ENCODE results near the gene RAD54L2. TPM values are rescaled to one million over a fixed set of nuclear protein-coding genes. Genes with fewer than 3 reads are reported as not detected.

The RAD54L2 gene
- total RNA-seq, 1 experiment from 2014 or later, result 18.9 TPM

DNA sequence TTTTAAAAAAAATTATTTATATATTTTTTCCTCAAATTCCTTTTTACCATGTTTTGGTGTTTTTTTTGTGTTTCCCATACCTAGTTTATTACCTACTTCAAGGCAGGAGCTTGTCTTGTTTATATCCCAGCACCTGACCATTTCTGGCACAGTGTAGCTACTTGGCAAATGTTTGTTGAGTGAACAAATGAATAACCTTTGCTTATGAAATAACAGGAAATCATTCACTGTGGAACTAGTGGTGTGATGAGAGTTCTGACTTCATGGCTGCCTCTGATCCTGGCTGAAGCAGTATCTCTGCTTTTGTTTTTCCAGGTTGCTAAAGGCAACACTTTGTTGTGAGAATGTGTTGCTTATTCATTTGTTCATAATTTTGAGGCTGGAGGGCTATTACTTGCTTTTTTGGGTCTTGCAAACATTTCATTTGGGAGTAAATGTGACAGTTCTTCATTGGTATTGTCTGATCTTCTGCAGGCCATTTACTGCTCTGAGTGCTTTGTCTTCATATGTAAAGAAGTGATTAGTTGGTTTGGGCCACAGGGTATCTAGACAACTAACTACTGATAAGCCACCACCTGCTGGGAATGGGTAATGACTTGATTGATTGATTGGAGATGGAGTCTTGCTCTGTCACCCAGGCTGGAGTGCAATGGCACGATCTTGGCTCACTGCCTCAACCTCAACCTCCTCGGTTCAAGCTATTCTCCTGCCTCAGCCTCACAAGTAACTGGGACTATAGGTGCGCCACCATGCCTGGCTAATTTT, 5.7 kb downstream of the RAD54L2 start:
- ATAC-seq (no peak), DNase-seq (ENCODE audit: low read depth, low spot score) (no peak)
- no peak for TF ChIP-seq REST (IDR thresholded peaks at IDR 0.05; ENCODE audit: insufficient read depth in 1 of 2, low read depth in 2 of 2, low read length in 1 of 2)
- TF ChIP-seq SIN3A (IDR thresholded peaks at IDR 0.05; ENCODE audit: borderline replicate concordance, insufficient read depth, low read depth, low read length), result no peak
- no peak for TF ChIP-seq POLR2AphosphoS5 (IDR thresholded peaks at IDR 0.05; ENCODE audit: low read depth, low read length)
- no peak for TF ChIP-seq CTCF (IDR thresholded peaks at IDR 0.05)
- no peak for TF ChIP-seq TCF7L2 (IDR thresholded peaks at IDR 0.05; ENCODE audit: low read depth, low read length)
- ChIA-PET CTCF (no interaction called here), POLR2A (no interaction called here)
- no peak overlapping the region for H3K27ac ChIP-seq (ENCODE audit: low read length)
- H3K9me3 ChIP-seq (ENCODE audit: control insufficient read depth, insufficient read depth, low read depth, low read length), result no peaks in the 10 kb centered on the region
- BruUV-seq (replicated peaks), result no TSS peak
- H3K36me3 ChIP-seq (ENCODE audit: control insufficient read depth, insufficient read depth, low read length), result 0 out of 2 replicates have a peak, but pooled peaks cover 3% of the 10 kb centered on the region
- H3K27me3 ChIP-seq (ENCODE audit: control insufficient read depth, insufficient read depth, low read length), result no peaks in the 10 kb centered on the region
- in situ Hi-C loops (cut with HindIII; ENCODE audit: low pct_unique_long_range_greater_than_20kb, low sequenced_read_pairs), result no loop called here
- H3K4me3 ChIP-seq (ENCODE audit: low read depth in 2 of 2, low read length in 2 of 2), result no peak overlapping the region
- intact Hi-C loops (cut with micrococcal nuclease; ENCODE audit: unreplicated experiment), result no loop called here
- H3K4me1 ChIP-seq (ENCODE audit: control insufficient read depth, insufficient read depth, low read length), result no peaks in the 10 kb centered on the region

- ChIA-PET CTCF (no interaction called here), POLR2A (no interaction called here)
- no peaks in the 10 kb centered on the region for H3K36me3 ChIP-seq (ENCODE audit: control insufficient read depth, insufficient read depth, low read length)
- in situ Hi-C loops (cut with HindIII; ENCODE audit: low pct_unique_long_range_greater_than_20kb, low sequenced_read_pairs), result no loop called here
- no peak overlapping the region for H3K27ac ChIP-seq (ENCODE audit: low read length)
- ATAC-seq (no peak), DNase-seq (ENCODE audit: low read depth, low spot score) (no peak)
- BruUV-seq (replicated peaks), result no TSS peak
- no peaks in the 10 kb centered on the region for H3K27me3 ChIP-seq (ENCODE audit: control insufficient read depth, insufficient read depth, low read length)
- H3K4me1 ChIP-seq (ENCODE audit: control insufficient read depth, insufficient read depth, low read length), result no peaks in the 10 kb centered on the region
- no peak for TF ChIP-seq REST (IDR thresholded peaks at IDR 0.05; ENCODE audit: insufficient read depth in 1 of 2, low read depth in 2 of 2, low read length in 1 of 2)
- intact Hi-C loops (cut with micrococcal nuclease; ENCODE audit: unreplicated experiment), result no loop called here
- H3K4me3 ChIP-seq (ENCODE audit: low read depth in 2 of 2, low read length in 2 of 2), result no peak overlapping the region
- no peaks in the 10 kb centered on the region for H3K9me3 ChIP-seq (ENCODE audit: control insufficient read depth, insufficient read depth, low read depth, low read length)
Observed at GRCh38 chr3:51547274-51547673, 8.8 kb downstream of the RAD54L2 start.

Measured in Panc1 (cell line).